ENCODE results near the gene CDR2. TPM values are rescaled to one million over a fixed set of nuclear protein-coding genes. Genes with fewer than 3 reads are reported as not detected.
"Not testable (repeated sequence)": the region's sequence is repeated elsewhere in the genome, so short reads cannot be mapped to it uniquely, and the experiment has no call there.

Gene CDR2
- polyA plus RNA-seq, 3 donors: 2.5 to 5.9 (median 4.8) TPM

DNA sequence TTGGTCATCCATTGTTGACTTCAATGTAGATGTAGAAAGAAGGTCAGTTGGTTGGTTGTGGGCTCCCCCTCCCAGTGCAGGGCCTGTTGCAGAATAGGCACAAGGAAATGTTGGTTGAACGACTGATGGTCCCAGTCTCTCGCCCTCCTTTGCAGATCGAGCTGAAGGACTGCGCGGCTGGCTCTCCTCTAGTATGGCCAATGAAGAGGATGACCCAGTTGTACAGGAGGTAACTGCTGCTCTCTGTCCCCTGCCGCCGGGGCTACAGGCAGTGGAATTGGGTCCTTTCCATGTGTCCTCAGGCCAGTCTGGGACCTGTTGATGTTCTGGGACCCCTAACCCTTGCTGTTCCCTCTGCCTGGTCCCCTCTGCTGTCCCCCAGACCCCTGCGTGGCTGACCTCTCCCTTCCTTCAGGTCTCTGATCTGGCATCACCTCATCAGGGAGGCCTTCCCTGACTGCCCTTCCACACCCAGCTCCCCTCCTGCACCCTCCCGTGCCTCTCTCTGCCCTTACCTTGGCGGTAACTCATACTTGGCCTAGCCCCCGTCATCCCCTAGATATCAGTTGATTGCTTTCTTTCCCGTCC, 71.5 kb downstream of the CDR2 start:
- H2AFZ ChIP-seq (ENCODE audit: insufficient read depth, low read depth, low read length, poor library complexity, severe bottlenecking): no peak overlapping the region
- peaks cover 10 to 12% of the 10 kb centered on the region in 2 donors for H3K4me1 ChIP-seq (ENCODE audit: control insufficient read depth in 1 of 2, insufficient read depth in 2 of 2, low read length in 2 of 2)
- WGBS (ENCODE audit: insufficient coverage): 98% methylated on average over 12 of the region's 12 CpGs
- peaks cover 52 to 70% of the 10 kb centered on the region in 2 donors for H3K36me3 Mint-ChIP-seq
- H3K9me3 ChIP-seq (replicated peaks in 1 of 2; ENCODE audit: control insufficient read depth in 1 of 2, insufficient read depth in 1 of 2, low read length in 2 of 2): no peaks in the 10 kb centered on the region
- no peak overlapping the region for H3K4me3 ChIP-seq (replicated peaks in 1 of 3; ENCODE audit: low read depth in 2 of 3, low read length in 3 of 3)
- no peak for DNase-seq
- TF ChIP-seq, protein P1, sequence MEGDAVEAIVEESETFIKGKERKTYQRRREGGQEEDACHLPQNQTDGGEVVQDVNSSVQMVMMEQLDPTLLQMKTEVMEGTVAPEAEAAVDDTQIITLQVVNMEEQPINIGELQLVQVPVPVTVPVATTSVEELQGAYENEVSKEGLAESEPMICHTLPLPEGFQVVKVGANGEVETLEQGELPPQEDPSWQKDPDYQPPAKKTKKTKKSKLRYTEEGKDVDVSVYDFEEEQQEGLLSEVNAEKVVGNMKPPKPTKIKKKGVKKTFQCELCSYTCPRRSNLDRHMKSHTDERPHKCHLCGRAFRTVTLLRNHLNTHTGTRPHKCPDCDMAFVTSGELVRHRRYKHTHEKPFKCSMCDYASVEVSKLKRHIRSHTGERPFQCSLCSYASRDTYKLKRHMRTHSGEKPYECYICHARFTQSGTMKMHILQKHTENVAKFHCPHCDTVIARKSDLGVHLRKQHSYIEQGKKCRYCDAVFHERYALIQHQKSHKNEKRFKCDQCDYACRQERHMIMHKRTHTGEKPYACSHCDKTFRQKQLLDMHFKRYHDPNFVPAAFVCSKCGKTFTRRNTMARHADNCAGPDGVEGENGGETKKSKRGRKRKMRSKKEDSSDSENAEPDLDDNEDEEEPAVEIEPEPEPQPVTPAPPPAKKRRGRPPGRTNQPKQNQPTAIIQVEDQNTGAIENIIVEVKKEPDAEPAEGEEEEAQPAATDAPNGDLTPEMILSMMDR (IDR thresholded peaks at IDR 0.05): no peak
- peaks cover 24% of the 10 kb centered on the region for H3K4me1 Mint-ChIP-seq
- H3K4me3 Mint-ChIP-seq: no peak overlapping the region
- H3K36me3 ChIP-seq (replicated peaks in 1 of 2; ENCODE audit: control insufficient read depth in 1 of 2, insufficient read depth in 2 of 2, low read length in 2 of 2): peaks cover 48 to 59% of the 10 kb centered on the region in 2 donors
- H3K4me2 ChIP-seq (replicated peaks; ENCODE audit: extremely low read depth, low read length, poor library complexity, severe bottlenecking): no peak overlapping the region
- peaks cover 0 to 2% (median 0%) of the 10 kb centered on the region in 7 donors for H3K9me3 Mint-ChIP-seq
- peaks cover 44% of the 10 kb centered on the region for H3K79me2 ChIP-seq (ENCODE audit: insufficient read depth, low read length)
- H3K9ac ChIP-seq (ENCODE audit: insufficient read depth, low read length, poor library complexity, severe bottlenecking): no peak overlapping the region
- peaks cover 47% of the 10 kb centered on the region for H4K20me1 ChIP-seq (ENCODE audit: insufficient read depth, low read length)
- peaks cover 0 to 2% (median 0%) of the 10 kb centered on the region in 3 donors for H3K27me3 Mint-ChIP-seq (ENCODE audit: low read depth in 3 of 3)
- intact Hi-C loops (cut with micrococcal nuclease): no loop called here
- no peak overlapping the region for H3K27ac ChIP-seq (ENCODE audit: low read depth in 1 of 2, low read length in 2 of 2)
- peak overlapping the region in 2 of 7 donors; percentile 26 to 57 for H3K27ac Mint-ChIP-seq
- H3K27me3 ChIP-seq (ENCODE audit: control insufficient read depth in 2 of 2, insufficient read depth in 2 of 2, low read length in 2 of 2): no peaks in the 10 kb centered on the region

DNA sequence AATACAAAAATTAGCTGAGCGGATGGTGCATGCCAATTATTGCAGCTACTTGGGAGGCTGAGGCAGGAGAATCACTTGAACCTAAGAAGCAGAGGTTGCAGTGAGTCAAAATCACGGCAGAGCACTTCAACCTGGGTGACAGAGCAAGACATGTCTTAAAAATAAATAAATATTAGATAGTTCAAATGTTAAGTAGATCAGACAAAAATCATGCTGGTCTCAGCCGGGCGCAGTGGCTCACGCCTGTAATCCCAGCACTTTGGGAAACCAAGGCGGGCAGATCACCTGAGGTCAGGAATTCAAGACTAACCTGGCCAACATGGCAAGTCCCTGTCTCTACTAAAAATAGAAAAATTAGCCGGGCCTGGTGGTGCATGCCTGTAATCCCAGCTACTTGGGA, 73.0 kb downstream of the CDR2 start:
- H3K27me3 Mint-ChIP-seq (ENCODE audit: low read depth in 3 of 3); H3K27me3 ChIP-seq (ENCODE audit: control insufficient read depth in 2 of 2, insufficient read depth in 2 of 2, low read length in 2 of 2); H3K9ac ChIP-seq (ENCODE audit: insufficient read depth, low read length, poor library complexity, severe bottlenecking); H3K4me2 ChIP-seq (replicated peaks; ENCODE audit: extremely low read depth, low read length, poor library complexity, severe bottlenecking); H2AFZ ChIP-seq (ENCODE audit: insufficient read depth, low read depth, low read length, poor library complexity, severe bottlenecking); H3K9me3 ChIP-seq (replicated peaks in 1 of 2; ENCODE audit: control insufficient read depth in 1 of 2, insufficient read depth in 1 of 2, low read length in 2 of 2); intact Hi-C loops (cut with micrococcal nuclease); H3K9me3 Mint-ChIP-seq; DNase-seq; H3K27ac ChIP-seq (ENCODE audit: low read depth in 1 of 2, low read length in 2 of 2); H3K4me3 Mint-ChIP-seq; H3K4me3 ChIP-seq (replicated peaks in 1 of 3; ENCODE audit: low read depth in 2 of 3, low read length in 3 of 3): not testable (repeated sequence)
- WGBS (ENCODE audit: insufficient coverage): 96% methylated on average over 4 of the region's 7 CpGs
- H4K20me1 ChIP-seq (ENCODE audit: insufficient read depth, low read length): peaks cover 47% of the 10 kb centered on the region
- Mint-ChIP-seq H3K36me3 (peaks cover 41 to 55% of the 10 kb centered on the region in 2 donors), H3K4me1 (peaks cover 24% of the 10 kb centered on the region), H3K27ac (peak overlapping the region in 1 of 7 donors; percentile 57)
- H3K4me1 ChIP-seq (ENCODE audit: control insufficient read depth in 1 of 2, insufficient read depth in 2 of 2, low read length in 2 of 2): peaks cover 17 to 21% of the 10 kb centered on the region in 2 donors
- peaks cover 33 to 44% of the 10 kb centered on the region in 2 donors for H3K36me3 ChIP-seq (replicated peaks in 1 of 2; ENCODE audit: control insufficient read depth in 1 of 2, insufficient read depth in 2 of 2, low read length in 2 of 2)
- H3K79me2 ChIP-seq (ENCODE audit: insufficient read depth, low read length): peaks cover 49% of the 10 kb centered on the region
